HG03064 (cell line): ENCODE measurements around the gene FASTKD2.

Experiments
- ATAC-seq: cut with Tn5 transposase; IDR thresholded peaks from one replicate; pipeline ENCODE4 v1.9.1; 2021; ENCODE audit warnings: low read depth; ENCODE audit not compliant: unreplicated experiment

Gene FASTKD2

GRCh38 chr2:206833291-206833690 is 67.9 kb downstream of the FASTKD2 start:
- no peak for ATAC-seq

GRCh38 chr2:206836722-206837121 is 71.3 kb downstream of the FASTKD2 start:
- no peak for ATAC-seq

- ATAC-seq, result no peak
Measured at GRCh38 chr2:206837775-206838174, 72.4 kb downstream of the FASTKD2 start.

GRCh38 chr2:206838690-206839089 is 73.3 kb downstream of the FASTKD2 start:
- ATAC-seq, result no peak

GRCh38 chr2:206840999-206841398 is 75.6 kb downstream of the FASTKD2 start:
- no peak for ATAC-seq
